Neuronal stem cell (in vitro differentiated cells): Measurements from ENCODE around the gene BCL2L13.

Source experiments
- DNase-seq: peaks from one replicate; pipeline ENCODE4 v3.0.0-alpha.2; 2013; ENCODE audit warnings: low spot score
- H2AFZ ChIP-seq: one replicate; pipeline ENCODE4 v1.6.1; 2013; ENCODE audit warnings: mild to moderate bottlenecking, low read length, inconsistent platforms
- H2AK5ac ChIP-seq: 2 replicates; pipeline ENCODE4 v1.6.1; 2013; ENCODE audit warnings: low read depth, mild to moderate bottlenecking, inconsistent platforms, low read length, moderate library complexity, mixed read lengths
- H2BK120ac ChIP-seq: 2 replicates; pipeline ENCODE4 v1.6.1; 2013; ENCODE audit warnings: low read depth, mild to moderate bottlenecking, inconsistent platforms, low read length, moderate library complexity, mixed read lengths
- H2BK12ac ChIP-seq: one replicate; pipeline ENCODE4 v1.6.1; 2013; ENCODE audit warnings: low read length, inconsistent platforms
- H2BK15ac ChIP-seq: 2 replicates; pipeline ENCODE4 v1.6.1; 2013; ENCODE audit warnings: mild to moderate bottlenecking, low read length, inconsistent platforms, mixed read lengths
- H2BK5ac ChIP-seq: one replicate; pipeline ENCODE4 v1.6.1; 2013; ENCODE audit warnings: inconsistent platforms, mild to moderate bottlenecking, low read length, moderate library complexity
- H3K14ac ChIP-seq: one replicate; pipeline ENCODE4 v1.6.1; 2013; ENCODE audit warnings: low read length, inconsistent platforms
- H3K18ac ChIP-seq: 2 replicates; pipeline ENCODE4 v1.6.1; 2013; ENCODE audit warnings: low read length, inconsistent platforms
- H3K23ac ChIP-seq: 2 replicates; pipeline ENCODE4 v1.6.1; 2013; ENCODE audit warnings: low read depth, mild to moderate bottlenecking, mixed read lengths, low read length, inconsistent platforms; ENCODE audit not compliant: poor library complexity
- H3K27ac ChIP-seq: replicated peaks from 3 replicates; pipeline ENCODE4 v1.5.1; 2013; ENCODE audit warnings: low read length, inconsistent platforms
- H3K27me3 ChIP-seq, 3 experiments: 2 replicates each; pipeline ENCODE4 v1.6.1; 2013; ENCODE audit warnings: low read length in 3 of 3, mild to moderate bottlenecking in 2 of 3, inconsistent platforms in 1 of 3, low read depth in 1 of 3, mixed read lengths in 1 of 3, moderate library complexity in 1 of 3; ENCODE audit not compliant: control insufficient read depth in 3 of 3, insufficient read depth in 3 of 3
- H3K36me3 ChIP-seq, 2 donors: replicated peaks in 1 of 2; 2 replicates each; pipeline ENCODE4 v1.6.1; 2013; ENCODE audit warnings: low read length in 2 of 2; ENCODE audit not compliant: control insufficient read depth in 2 of 2, insufficient read depth in 2 of 2
- H3K4ac ChIP-seq: 2 replicates; pipeline ENCODE4 v1.6.1; 2013; ENCODE audit warnings: inconsistent platforms, mild to moderate bottlenecking, low read length, moderate library complexity
- H3K4me1 ChIP-seq, 2 donors: 1 replicate in 1 of 2; 2 replicates in 1 of 2; pipeline ENCODE4 v1.6.1; 2013; ENCODE audit warnings: low read length in 2 of 2, low read depth in 1 of 2; ENCODE audit not compliant: control insufficient read depth in 2 of 2, insufficient read depth in 1 of 2
- H3K4me2 ChIP-seq: one replicate; pipeline ENCODE4 v1.6.1; 2013; ENCODE audit warnings: mild to moderate bottlenecking, low read length, inconsistent platforms; ENCODE audit not compliant: insufficient read depth, poor library complexity, severe bottlenecking
- H3K4me3 ChIP-seq, 2 donors: 2 replicates each; pipeline ENCODE4 v1.5.1; 2013; ENCODE audit warnings: low read length in 2 of 2, mild to moderate bottlenecking in 2 of 2, inconsistent platforms in 1 of 2, moderate library complexity in 1 of 2
- H3K79me1 ChIP-seq: one replicate; pipeline ENCODE4 v1.6.1; 2013; ENCODE audit warnings: low read depth, mild to moderate bottlenecking, inconsistent platforms, low read length, moderate library complexity
- H3K9ac ChIP-seq: one replicate; pipeline ENCODE4 v1.6.1; 2013; ENCODE audit warnings: mild to moderate bottlenecking, low read depth, low read length, inconsistent platforms; ENCODE audit not compliant: poor library complexity
- H3K9me3 ChIP-seq, 2 donors: replicated peaks in 1 of 2; 2 replicates each; pipeline versions ENCODE3 to v1.6.1; 2013; ENCODE audit warnings: low read length in 2 of 2, mild to moderate bottlenecking in 2 of 2, inconsistent platforms in 1 of 2, low read depth in 1 of 2, mixed read lengths in 1 of 2, moderate library complexity in 1 of 2; ENCODE audit not compliant: control insufficient read depth in 2 of 2, insufficient read depth in 1 of 2
- H4K8ac ChIP-seq: one replicate; pipeline ENCODE4 v1.6.1; 2013; ENCODE audit warnings: low read depth, mild to moderate bottlenecking, inconsistent platforms, low read length, moderate library complexity
- H4K91ac ChIP-seq: one replicate; pipeline ENCODE4 v1.6.1; 2013; ENCODE audit warnings: low read length, low read depth, mild to moderate bottlenecking, inconsistent platforms; ENCODE audit not compliant: poor library complexity
- WGBS, 2 donors: extraction: QIAGEN DNeasy Blood & Tissue Kit; methylation state at CpG; one replicate each; pipeline ENCODE4 v1.1.7; 2013; ENCODE audit warnings: missing lambda C conversion rate in 2 of 2, mixed read lengths in 1 of 2; ENCODE audit not compliant: insufficient read length in 2 of 2, insufficient replicate concordance in 1 of 2; ENCODE audit errors: extremely low coverage in 2 of 2; 5-methylcytosine and 5-hydroxymethylcytosine counted together

Gene BCL2L13

DNA sequence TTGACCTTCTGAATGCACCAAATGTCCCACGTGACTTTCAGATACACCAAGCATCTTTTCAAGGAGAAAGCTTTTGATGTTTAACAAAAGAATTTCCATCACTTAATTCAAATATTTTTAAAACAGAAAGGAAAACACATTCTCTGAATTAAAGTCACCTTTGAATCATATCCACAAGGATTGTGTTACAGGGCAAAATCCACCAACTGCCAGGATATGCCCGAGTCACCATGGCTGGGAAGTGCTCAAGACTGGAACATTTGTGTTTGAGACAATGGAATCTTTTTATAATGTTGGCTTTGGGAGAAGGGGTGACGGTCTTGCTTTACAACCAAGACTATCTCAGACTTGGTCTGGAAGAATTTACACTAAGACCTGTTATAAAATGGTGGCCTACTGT is 94.9 kb downstream of the BCL2L13 start:
- no peaks in the 10 kb centered on the region for H3K4me1 ChIP-seq
- H3K27me3 ChIP-seq: no peaks in the 10 kb centered on the region
- H3K27ac ChIP-seq: no peak overlapping the region
- no peak overlapping the region for H4K91ac ChIP-seq
- H3K18ac ChIP-seq: no peak overlapping the region
- H2AFZ ChIP-seq: no peak overlapping the region
- H3K23ac ChIP-seq: no peak overlapping the region
- H2BK120ac ChIP-seq: no peak overlapping the region
- no peak overlapping the region for H4K8ac ChIP-seq
- H2AK5ac ChIP-seq: no peak overlapping the region
- H3K4ac ChIP-seq: no peak overlapping the region
- H3K9me3 ChIP-seq: no peaks in the 10 kb centered on the region
- peaks cover 20 to 75% of the 10 kb centered on the region in 2 donors for H3K36me3 ChIP-seq
- H3K9ac ChIP-seq: no peak overlapping the region
- H3K14ac ChIP-seq: no peak overlapping the region
- no peak for DNase-seq
- H2BK12ac ChIP-seq: no peak overlapping the region
- no peak overlapping the region for H2BK15ac ChIP-seq
- no peak overlapping the region for H3K4me2 ChIP-seq
- H3K79me1 ChIP-seq: no peaks in the 10 kb centered on the region
- no peak overlapping the region for H2BK5ac ChIP-seq
- no peak overlapping the region for H3K4me3 ChIP-seq
- WGBS, 2 donors: no CpG with 5 or more reads among the region's 3 CpGs

DNA sequence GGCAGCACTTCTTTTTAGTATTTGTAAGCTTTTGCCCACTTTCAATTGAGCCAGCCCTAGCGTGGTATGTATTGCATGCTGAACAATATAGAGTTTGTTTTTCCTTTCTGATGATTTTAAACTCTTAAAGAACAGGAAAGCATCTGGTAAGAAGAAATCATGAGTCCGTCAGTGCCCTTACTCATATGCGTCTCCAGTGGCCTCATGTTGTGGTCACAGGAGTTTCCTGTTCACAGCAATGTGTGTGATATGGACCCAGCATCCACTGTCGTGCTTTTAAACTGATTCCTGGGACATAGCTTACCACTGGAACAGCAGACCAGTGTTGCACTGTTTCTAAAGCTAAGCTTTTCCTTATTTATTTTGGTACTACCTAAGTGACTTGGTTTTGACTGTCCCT is 95.6 kb downstream of the BCL2L13 start:
- Histone ChIP-seq H3K27ac (no peak overlapping the region), H3K4me2 (no peak overlapping the region), H2AK5ac (no peak overlapping the region), H3K9me3 (no peaks in the 10 kb centered on the region), H3K27me3 (no peaks in the 10 kb centered on the region), H2BK120ac (no peak overlapping the region), H3K18ac (no peak overlapping the region), H3K23ac (no peak overlapping the region), H2BK15ac (no peak overlapping the region), H3K4me1 (no peaks in the 10 kb centered on the region), H3K79me1 (no peaks in the 10 kb centered on the region), H2BK5ac (no peak overlapping the region), H3K4ac (no peak overlapping the region), H2BK12ac (no peak overlapping the region), H3K4me3 (no peak overlapping the region), H2AFZ (no peak overlapping the region), H3K14ac (no peak overlapping the region), H3K9ac (no peak overlapping the region), H4K8ac (no peak overlapping the region), H4K91ac (no peak overlapping the region), H3K36me3 (peaks cover 21 to 73% of the 10 kb centered on the region in 2 donors)
- no CpG with 5 or more reads among the region's 4 CpGs for WGBS, 2 donors
- DNase-seq: no peak

DNA sequence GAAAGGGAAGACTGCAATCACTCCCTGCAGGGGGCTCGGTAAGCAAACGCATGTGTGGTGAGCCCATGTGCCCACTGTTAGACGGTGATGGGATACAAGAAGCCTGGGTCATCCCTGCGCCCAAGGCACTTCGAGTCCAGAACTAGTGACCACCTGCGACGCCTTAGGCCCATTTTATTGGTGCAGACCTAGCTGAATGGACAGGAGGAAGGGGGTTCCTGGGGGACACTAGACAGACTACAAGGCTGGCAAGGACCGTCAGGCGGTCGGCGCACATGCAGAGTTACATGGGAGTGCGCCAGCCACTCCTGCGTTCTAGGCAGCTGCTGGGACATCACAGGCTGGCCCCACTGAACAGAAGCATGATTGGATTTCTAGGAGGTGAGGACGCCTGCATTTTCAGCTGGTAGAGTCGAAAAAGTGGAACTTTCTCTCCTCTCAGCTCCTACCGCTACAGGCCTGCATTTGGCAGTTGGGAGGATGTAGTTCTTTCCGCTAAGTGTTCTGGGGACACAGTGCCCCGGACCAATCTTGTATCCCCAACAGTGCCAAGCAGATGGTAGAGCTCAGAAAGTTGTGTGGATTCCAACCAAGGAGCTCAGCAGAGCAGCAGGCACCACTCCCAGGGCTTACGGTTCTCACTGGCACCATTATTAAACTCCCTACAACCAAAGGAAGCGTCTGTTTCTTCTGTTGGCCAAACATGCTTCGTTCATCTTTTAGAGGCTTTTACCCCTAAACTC is 100.0 kb downstream of the BCL2L13 start:
- no peak overlapping the region for H2BK5ac ChIP-seq
- no peak overlapping the region for H4K8ac ChIP-seq
- H3K14ac ChIP-seq: no peak overlapping the region
- H3K18ac ChIP-seq: no peak overlapping the region
- no peak overlapping the region for H2BK120ac ChIP-seq
- no peak overlapping the region for H2BK15ac ChIP-seq
- WGBS, 2 donors: no CpG with 5 or more reads among the region's 21 CpGs
- no peak overlapping the region for H4K91ac ChIP-seq
- H3K4me3 ChIP-seq: no peak overlapping the region
- no peak overlapping the region for H3K9ac ChIP-seq
- H3K27me3 ChIP-seq: no peaks in the 10 kb centered on the region
- H3K9me3 ChIP-seq: no peaks in the 10 kb centered on the region
- no peak for DNase-seq
- no peak overlapping the region for H2BK12ac ChIP-seq
- no peaks in the 10 kb centered on the region for H3K79me1 ChIP-seq
- H2AK5ac ChIP-seq: no peak overlapping the region
- H3K4ac ChIP-seq: no peak overlapping the region
- H3K27ac ChIP-seq: no peak overlapping the region
- H3K36me3 ChIP-seq: peaks cover 12 to 33% of the 10 kb centered on the region in 2 donors
- no peak overlapping the region for H3K23ac ChIP-seq
- no peak overlapping the region for H3K4me2 ChIP-seq
- peaks cover 0 to 1% of the 10 kb centered on the region in 2 donors for H3K4me1 ChIP-seq
- H2AFZ ChIP-seq: no peak overlapping the region

DNA sequence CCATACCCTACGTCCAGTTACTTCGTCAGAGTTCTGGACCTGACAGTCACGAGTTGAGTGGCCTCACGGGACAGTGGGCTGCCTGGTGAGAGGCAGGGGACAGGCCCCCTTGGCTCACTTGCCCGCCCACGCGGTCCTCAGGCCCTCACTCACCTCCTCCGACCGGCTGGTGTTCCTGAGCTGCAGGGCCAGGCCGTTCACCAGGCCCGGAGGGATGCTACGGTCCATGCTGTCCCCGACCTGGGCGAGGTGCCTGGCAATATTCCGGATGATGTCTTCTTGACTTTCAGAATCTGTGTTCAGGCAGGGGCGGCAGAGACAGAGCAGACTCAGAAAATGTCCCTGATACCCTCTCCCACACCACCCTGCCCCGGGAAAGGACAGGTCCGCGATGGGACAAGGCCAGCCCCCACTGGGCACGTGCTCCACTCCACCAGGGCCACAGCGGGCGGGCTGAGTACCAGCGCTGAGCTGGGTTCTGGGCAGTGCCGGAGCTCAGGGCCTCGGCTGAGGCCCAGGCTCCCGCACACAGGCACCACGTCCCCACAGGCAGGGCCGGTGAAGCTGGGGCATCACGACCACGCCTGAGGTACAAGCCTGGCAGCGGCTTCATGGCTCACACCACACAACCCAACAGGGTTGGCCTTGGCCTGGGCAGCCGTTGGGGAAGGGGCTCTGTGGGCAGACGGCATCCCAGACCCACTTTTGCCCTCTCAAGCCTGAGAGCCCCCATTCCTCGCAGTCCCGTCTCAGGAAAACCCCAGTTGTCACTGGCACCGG is 100.8 kb downstream of the BCL2L13 start:
- no peak overlapping the region for H3K18ac ChIP-seq

More for the DNA sequence above, 100.8 kb downstream of the BCL2L13 start:
- no CpG with 5 or more reads among the region's 36 CpGs for WGBS, 2 donors
- H2BK120ac ChIP-seq: no peak overlapping the region
- no peak overlapping the region for H3K4me2 ChIP-seq
- no peaks in the 10 kb centered on the region for H3K27me3 ChIP-seq
- peak overlapping the region; percentile 34 for H3K23ac ChIP-seq
- no peak overlapping the region for H3K27ac ChIP-seq
- no peak overlapping the region for H4K91ac ChIP-seq
- no peak overlapping the region for H2BK5ac ChIP-seq
- H3K14ac ChIP-seq: peak overlapping the region; percentile 43
- no peaks in the 10 kb centered on the region for H3K9me3 ChIP-seq
- H2BK12ac ChIP-seq: no peak overlapping the region
- H3K79me1 ChIP-seq: no peaks in the 10 kb centered on the region
- peaks cover 8 to 25% of the 10 kb centered on the region in 2 donors for H3K36me3 ChIP-seq
- H3K9ac ChIP-seq: no peak overlapping the region
- H3K4me1 ChIP-seq: peaks cover 0 to 9% of the 10 kb centered on the region in 2 donors
- H3K4me3 ChIP-seq: no peak overlapping the region
- H3K4ac ChIP-seq: no peak overlapping the region
- H4K8ac ChIP-seq: no peak overlapping the region
- H2AFZ ChIP-seq: no peak overlapping the region
- no peak overlapping the region for H2BK15ac ChIP-seq
- DNase-seq: no peak
- peak overlapping the region; percentile 30 for H2AK5ac ChIP-seq
